PC-3 (cell line): ENCODE results near the gene ZAP70.

Experiments
- EZH2phosphoT487 ChIP-seq: fragments of 300-600 bp; sonication (generic); IDR thresholded peaks from 2 replicates; pipeline ENCODE4 v1.6.1; 2018; ENCODE audit warnings: mild to moderate bottlenecking, antibody characterized with exemption, low read length, borderline replicate concordance
- TF ChIP-seq, protein P1 (sequence below): fragments of 300-600 bp; sonication (generic); conservative IDR thresholded peaks from 2 replicates; pipeline ENCODE4 v1.5.1; 2017; ENCODE audit warnings: antibody characterized with exemption, low read depth, mild to moderate bottlenecking, low read length

DNA sequence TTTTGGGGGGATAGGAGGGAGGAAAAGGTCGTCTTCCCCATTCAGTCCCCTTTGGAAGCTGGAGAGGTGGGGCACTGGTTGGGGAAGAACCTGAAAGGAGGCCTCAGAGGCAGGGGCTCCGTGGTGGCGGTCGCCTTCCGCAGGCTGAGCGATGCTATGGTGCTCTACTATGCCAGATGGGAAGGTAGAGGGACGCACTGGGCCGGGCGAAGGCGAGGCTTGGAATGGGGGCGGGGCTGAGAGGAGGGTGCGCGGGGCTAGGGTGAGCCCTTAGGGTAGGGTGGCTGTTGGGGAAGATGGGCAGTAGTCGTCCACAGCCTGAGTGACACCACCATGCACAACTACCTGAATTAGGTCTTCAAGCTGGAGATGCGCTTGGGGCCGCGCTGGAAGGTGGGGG is 11.1 kb downstream of the ZAP70 start:
- TF ChIP-seq, protein P1, sequence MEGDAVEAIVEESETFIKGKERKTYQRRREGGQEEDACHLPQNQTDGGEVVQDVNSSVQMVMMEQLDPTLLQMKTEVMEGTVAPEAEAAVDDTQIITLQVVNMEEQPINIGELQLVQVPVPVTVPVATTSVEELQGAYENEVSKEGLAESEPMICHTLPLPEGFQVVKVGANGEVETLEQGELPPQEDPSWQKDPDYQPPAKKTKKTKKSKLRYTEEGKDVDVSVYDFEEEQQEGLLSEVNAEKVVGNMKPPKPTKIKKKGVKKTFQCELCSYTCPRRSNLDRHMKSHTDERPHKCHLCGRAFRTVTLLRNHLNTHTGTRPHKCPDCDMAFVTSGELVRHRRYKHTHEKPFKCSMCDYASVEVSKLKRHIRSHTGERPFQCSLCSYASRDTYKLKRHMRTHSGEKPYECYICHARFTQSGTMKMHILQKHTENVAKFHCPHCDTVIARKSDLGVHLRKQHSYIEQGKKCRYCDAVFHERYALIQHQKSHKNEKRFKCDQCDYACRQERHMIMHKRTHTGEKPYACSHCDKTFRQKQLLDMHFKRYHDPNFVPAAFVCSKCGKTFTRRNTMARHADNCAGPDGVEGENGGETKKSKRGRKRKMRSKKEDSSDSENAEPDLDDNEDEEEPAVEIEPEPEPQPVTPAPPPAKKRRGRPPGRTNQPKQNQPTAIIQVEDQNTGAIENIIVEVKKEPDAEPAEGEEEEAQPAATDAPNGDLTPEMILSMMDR: no peak
- TF ChIP-seq EZH2phosphoT487: no peak
